Measurements from ENCODE around the gene CAMK2A. TPM values are rescaled to one million over a fixed set of nuclear protein-coding genes. Genes with fewer than 3 reads are reported as not detected.
"Not testable (repeated sequence)": the region's sequence is repeated elsewhere in the genome, so short reads cannot be mapped to it uniquely, and the experiment has no call there.

The CAMK2A gene
- total and polyA plus RNA-seq, 2 donors: 1.8 to 2.6 TPM

- H3K4me3 ChIP-seq (ENCODE audit: low read depth, low read length): no peak overlapping the region
- H3K27ac ChIP-seq (ENCODE audit: low read depth): no peak overlapping the region
- no peak for DNase-seq (ENCODE audit: extremely low spot score)
- H3K4me1 ChIP-seq (ENCODE audit: insufficient read depth): no peaks in the 10 kb centered on the region
- 77% methylated on average over 6 of the region's 6 CpGs for WGBS
- H3K36me3 ChIP-seq (ENCODE audit: insufficient read depth): no peaks in the 10 kb centered on the region
Observed at GRCh38 chr5:150255659-150256409, 33.7 kb downstream of the CAMK2A start.

GRCh38 chr5:150254774-150255173 is 34.8 kb downstream of the CAMK2A start:
- WGBS: 74% methylated on average over 4 of the region's 4 CpGs
- H3K4me1 ChIP-seq (ENCODE audit: insufficient read depth): no peaks in the 10 kb centered on the region
- DNase-seq (ENCODE audit: extremely low spot score): no peak
- H3K4me3 ChIP-seq (ENCODE audit: low read depth, low read length): no peak overlapping the region
- H3K36me3 ChIP-seq (ENCODE audit: insufficient read depth): no peaks in the 10 kb centered on the region
- H3K27ac ChIP-seq (ENCODE audit: low read depth): no peak overlapping the region

- Histone ChIP-seq H3K36me3 (ENCODE audit: insufficient read depth) (no peaks in the 10 kb centered on the region), H3K4me3 (ENCODE audit: low read depth, low read length) (no peak overlapping the region), H3K4me1 (ENCODE audit: insufficient read depth) (no peaks in the 10 kb centered on the region), H3K27ac (ENCODE audit: low read depth) (no peak overlapping the region)
- DNase-seq (ENCODE audit: extremely low spot score): no peak
- WGBS: 75% methylated on average over 7 of the region's 7 CpGs
Observed at GRCh38 chr5:150254363-150254762, 35.2 kb downstream of the CAMK2A start.

- H3K4me3 ChIP-seq (ENCODE audit: low read depth, low read length): no peak overlapping the region
- H3K27ac ChIP-seq (ENCODE audit: low read depth): no peak overlapping the region
- 93% methylated on average over 10 of the region's 10 CpGs for WGBS
- H3K36me3 ChIP-seq (ENCODE audit: insufficient read depth): no peaks in the 10 kb centered on the region
- no peaks in the 10 kb centered on the region for H3K4me1 ChIP-seq (ENCODE audit: insufficient read depth)
- no peak for DNase-seq (ENCODE audit: extremely low spot score)
Observed at GRCh38 chr5:150253416-150254208, 36.0 kb downstream of the CAMK2A start.

- H3K36me3 ChIP-seq (ENCODE audit: insufficient read depth): no peaks in the 10 kb centered on the region
- no peak overlapping the region for H3K27ac ChIP-seq (ENCODE audit: low read depth)
- 91% methylated on average over 6 of the region's 6 CpGs for WGBS
- no peaks in the 10 kb centered on the region for H3K4me1 ChIP-seq (ENCODE audit: insufficient read depth)
- H3K4me3 ChIP-seq (ENCODE audit: low read depth, low read length): no peak overlapping the region
- DNase-seq (ENCODE audit: extremely low spot score): no peak
Observed at GRCh38 chr5:150252489-150252888, 37.1 kb downstream of the CAMK2A start.

GRCh38 chr5:150251504-150251903 is 38.1 kb downstream of the CAMK2A start:
- H3K27ac ChIP-seq (ENCODE audit: low read depth): no peak overlapping the region

GRCh38 chr5:150249744-150250143 is 39.8 kb downstream of the CAMK2A start:
- H3K27ac ChIP-seq (ENCODE audit: low read depth): no peak overlapping the region
- no peaks in the 10 kb centered on the region for H3K4me1 ChIP-seq (ENCODE audit: insufficient read depth)
- DNase-seq (ENCODE audit: extremely low spot score): no peak
- WGBS: 89% methylated on average over 5 of the region's 5 CpGs
- no peak overlapping the region for H3K4me3 ChIP-seq (ENCODE audit: low read depth, low read length)
- H3K36me3 ChIP-seq (ENCODE audit: insufficient read depth): no peaks in the 10 kb centered on the region

More at GRCh38 chr5:150251504-150251903, 38.1 kb downstream of the CAMK2A start:
- DNase-seq (ENCODE audit: extremely low spot score): no peak
- no peaks in the 10 kb centered on the region for H3K36me3 ChIP-seq (ENCODE audit: insufficient read depth)
- H3K4me3 ChIP-seq (ENCODE audit: low read depth, low read length): no peak overlapping the region
- no peaks in the 10 kb centered on the region for H3K4me1 ChIP-seq (ENCODE audit: insufficient read depth)
- WGBS: 96% methylated on average over 7 of the region's 7 CpGs

- no peak for DNase-seq (ENCODE audit: extremely low spot score)
- Histone ChIP-seq H3K27ac (ENCODE audit: low read depth) (no peak overlapping the region), H3K4me1 (ENCODE audit: insufficient read depth) (no peaks in the 10 kb centered on the region), H3K36me3 (ENCODE audit: insufficient read depth) (no peaks in the 10 kb centered on the region), H3K4me3 (ENCODE audit: low read depth, low read length) (no peak overlapping the region)
- 98% methylated on average over 3 of the region's 3 CpGs for WGBS
Observed at GRCh38 chr5:150248946-150249345, 40.6 kb downstream of the CAMK2A start.

GRCh38 chr5:150248493-150248892 is 41.1 kb downstream of the CAMK2A start:
- not testable (repeated sequence) for H3K4me3 ChIP-seq (ENCODE audit: low read depth, low read length); H3K4me1 ChIP-seq (ENCODE audit: insufficient read depth); H3K36me3 ChIP-seq (ENCODE audit: insufficient read depth); H3K27ac ChIP-seq (ENCODE audit: low read depth); DNase-seq (ENCODE audit: extremely low spot score)
- WGBS: 91% methylated on average over 6 of the region's 6 CpGs

- WGBS: 95% methylated on average over 9 of the region's 9 CpGs
- Histone ChIP-seq H3K27ac (ENCODE audit: low read depth) (no peak overlapping the region), H3K4me3 (ENCODE audit: low read depth, low read length) (no peak overlapping the region), H3K36me3 (ENCODE audit: insufficient read depth) (no peaks in the 10 kb centered on the region), H3K4me1 (ENCODE audit: insufficient read depth) (no peaks in the 10 kb centered on the region)
- DNase-seq (ENCODE audit: extremely low spot score): no peak
Observed at GRCh38 chr5:150247726-150248125, 41.8 kb downstream of the CAMK2A start.

- no peak overlapping the region for H3K4me3 ChIP-seq (ENCODE audit: low read depth, low read length)
- no peaks in the 10 kb centered on the region for H3K4me1 ChIP-seq (ENCODE audit: insufficient read depth)
- H3K36me3 ChIP-seq (ENCODE audit: insufficient read depth): no peaks in the 10 kb centered on the region
- DNase-seq (ENCODE audit: extremely low spot score): no peak
- WGBS: 80% methylated on average over 5 of the region's 5 CpGs
- H3K27ac ChIP-seq (ENCODE audit: low read depth): no peak overlapping the region
Observed at GRCh38 chr5:150246835-150247234, 42.7 kb downstream of the CAMK2A start.

- Histone ChIP-seq H3K27ac (ENCODE audit: low read depth) (no peak overlapping the region), H3K4me3 (ENCODE audit: low read depth, low read length) (no peak overlapping the region), H3K4me1 (ENCODE audit: insufficient read depth) (no peaks in the 10 kb centered on the region), H3K36me3 (ENCODE audit: insufficient read depth) (no peaks in the 10 kb centered on the region)
- 88% methylated on average over 5 of the region's 5 CpGs for WGBS
- no peak for DNase-seq (ENCODE audit: extremely low spot score)
Observed at GRCh38 chr5:150246429-150246828, 43.1 kb downstream of the CAMK2A start.

- H3K27ac ChIP-seq (ENCODE audit: low read depth): no peak overlapping the region
- H3K4me3 ChIP-seq (ENCODE audit: low read depth, low read length): no peak overlapping the region
- no peaks in the 10 kb centered on the region for H3K36me3 ChIP-seq (ENCODE audit: insufficient read depth)
- WGBS: 66% methylated on average over 3 of the region's 3 CpGs
- H3K4me1 ChIP-seq (ENCODE audit: insufficient read depth): no peaks in the 10 kb centered on the region
- no peak for DNase-seq (ENCODE audit: extremely low spot score)
Observed at GRCh38 chr5:150245808-150246207, 43.8 kb downstream of the CAMK2A start.

GRCh38 chr5:150245111-150245789 is 44.3 kb downstream of the CAMK2A start:
- no peak overlapping the region for H3K4me3 ChIP-seq (ENCODE audit: low read depth, low read length)
- H3K36me3 ChIP-seq (ENCODE audit: insufficient read depth): no peaks in the 10 kb centered on the region
- 38% methylated on average over 17 of the region's 18 CpGs for WGBS
- no peak for DNase-seq (ENCODE audit: extremely low spot score)
- no peak overlapping the region for H3K27ac ChIP-seq (ENCODE audit: low read depth)
- H3K4me1 ChIP-seq (ENCODE audit: insufficient read depth): no peaks in the 10 kb centered on the region

Measured in urinary bladder (tissue), 4 donors.